Ectodermal cell (in vitro differentiated cells): ENCODE measurements around the gene ATP13A1.
"Not testable (repeated sequence)": the region's sequence is repeated elsewhere in the genome, so short reads cannot be mapped to it uniquely, and the experiment has no call there.

Source experiments
- H3K27ac ChIP-seq: 2 replicates; pipeline ENCODE4 v1.7.0; 2013; ENCODE audit warnings: mild to moderate bottlenecking, low read depth, low read length; ENCODE audit not compliant: insufficient read depth, poor library complexity, severe bottlenecking
- H3K27me3 ChIP-seq: 2 replicates; pipeline ENCODE4 v1.7.0; 2013; ENCODE audit warnings: mild to moderate bottlenecking, low read length; ENCODE audit not compliant: insufficient read depth, control insufficient read depth, poor library complexity, severe bottlenecking
- H3K36me3 ChIP-seq: one replicate; pipeline ENCODE4 v1.7.0; 2013; ENCODE audit warnings: low read length; ENCODE audit not compliant: control insufficient read depth, insufficient read depth
- H3K4me1 ChIP-seq: one replicate; pipeline ENCODE4 v1.7.0; 2013; ENCODE audit warnings: low read length; ENCODE audit not compliant: control insufficient read depth, insufficient read depth
- H3K4me3 ChIP-seq: 2 replicates; pipeline ENCODE4 v1.7.0; 2013; ENCODE audit warnings: low read depth, low read length, control low read depth; ENCODE audit not compliant: insufficient read depth
- H3K9me3 ChIP-seq: 2 replicates; pipeline ENCODE4 v1.7.0; 2013; ENCODE audit warnings: mild to moderate bottlenecking, low read length, moderate library complexity; ENCODE audit not compliant: control insufficient read depth
- WGBS, 2 experiments: methylation state at CpG; one replicate each; pipeline ENCODE4 v1.1.7; 2013; ENCODE audit warnings: missing lambda C conversion rate in 2 of 2; 5-methylcytosine and 5-hydroxymethylcytosine counted together

The ATP13A1 gene

DNA sequence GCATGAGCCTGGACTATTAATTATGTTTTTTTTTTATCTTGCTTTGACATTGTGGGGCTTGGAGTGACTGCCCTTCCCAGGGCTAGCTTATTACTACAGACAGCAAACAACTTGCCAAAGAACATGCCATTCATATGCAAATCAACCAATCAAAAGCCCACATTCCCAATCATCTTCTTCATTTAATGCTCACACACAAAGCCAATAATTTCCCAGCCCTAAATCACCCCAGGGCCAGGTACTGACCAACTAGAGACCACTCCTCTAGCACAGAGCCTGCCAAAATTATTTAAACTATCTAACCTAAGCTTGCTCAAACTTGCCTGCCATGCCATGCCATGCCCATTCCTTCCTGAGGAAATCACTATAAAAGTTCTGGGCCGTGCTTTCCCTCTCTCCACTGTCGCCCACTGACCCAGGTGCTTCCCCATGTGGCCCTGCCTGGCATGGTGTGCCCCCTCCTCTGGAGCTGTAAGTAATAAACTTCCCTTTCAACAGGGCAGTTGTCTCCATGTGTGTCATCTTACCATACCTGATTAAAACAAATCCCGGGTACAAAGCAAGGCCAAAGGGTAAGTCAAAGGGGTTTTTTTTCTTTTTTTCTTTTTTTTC is 60.7 kb downstream of the ATP13A1 start:
- Histone ChIP-seq H3K27ac (no peak overlapping the region), H3K36me3 (no peaks in the 10 kb centered on the region), H3K4me1 (no peaks in the 10 kb centered on the region), H3K9me3 (no peaks in the 10 kb centered on the region), H3K4me3 (no peak overlapping the region), H3K27me3 (no peaks in the 10 kb centered on the region)
- 79 to 82% methylated on average over 3 of the region's 3 CpGs for WGBS, 2 experiments

DNA sequence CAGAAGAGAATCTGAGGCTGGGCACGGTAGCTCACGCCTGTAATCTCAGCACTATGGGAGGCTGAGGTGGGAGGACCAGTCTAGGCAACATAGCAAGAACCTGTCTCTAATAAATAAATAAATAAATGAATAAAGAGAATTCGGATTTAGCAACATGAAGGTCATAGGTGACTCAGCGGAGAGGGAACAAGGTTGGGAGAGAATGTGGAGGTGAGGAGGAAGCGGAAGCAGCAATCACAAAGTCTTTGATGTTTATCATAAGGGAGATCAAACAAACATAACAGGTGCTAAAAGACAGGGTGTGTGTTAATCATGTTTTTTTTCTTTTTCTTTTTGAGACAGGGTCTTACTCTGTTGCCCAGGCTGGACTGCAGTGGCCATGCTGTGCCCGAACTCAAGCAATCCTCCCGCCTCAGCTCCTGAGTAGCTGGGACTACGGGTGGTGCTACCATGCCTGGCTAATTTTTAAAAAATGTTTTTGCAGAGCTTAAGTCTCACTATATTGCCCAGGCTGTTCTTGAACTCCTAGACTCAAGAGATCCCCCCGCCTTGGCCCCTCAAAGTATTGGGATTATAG is 61.3 kb downstream of the ATP13A1 start:
- H3K4me1 ChIP-seq, result no peaks in the 10 kb centered on the region
- no peaks in the 10 kb centered on the region for H3K9me3 ChIP-seq
- H3K27me3 ChIP-seq, result no peaks in the 10 kb centered on the region
- H3K27ac ChIP-seq, result no peak overlapping the region
- no peaks in the 10 kb centered on the region for H3K36me3 ChIP-seq
- 80 to 83% methylated on average over 9 of the region's 9 CpGs for WGBS, 2 experiments
- no peak overlapping the region for H3K4me3 ChIP-seq

DNA sequence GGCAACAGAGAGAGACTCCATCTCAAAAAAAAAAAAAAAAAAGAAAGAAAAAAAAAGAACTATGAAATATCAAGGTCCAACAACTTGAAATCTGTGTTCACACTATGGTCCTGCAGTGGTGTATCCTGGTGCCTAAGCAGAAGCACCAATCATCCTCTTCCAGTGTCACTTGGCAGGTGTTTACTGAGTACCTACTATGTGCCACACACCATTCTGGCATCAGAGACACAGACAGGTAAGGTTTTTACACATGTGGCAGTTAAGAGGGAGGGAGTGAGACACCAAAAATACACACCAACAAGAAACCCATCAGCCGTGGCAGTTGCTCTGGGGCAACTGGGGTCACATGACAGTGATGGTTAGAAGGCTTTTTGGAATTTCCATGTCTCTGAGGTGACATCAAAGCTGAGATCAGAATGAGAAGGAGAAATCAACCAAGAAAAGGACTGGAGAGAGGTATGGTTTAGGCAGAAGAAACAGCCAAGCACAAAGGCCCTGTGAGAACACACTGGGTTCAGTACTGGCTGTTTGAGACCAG is 62.6 kb downstream of the ATP13A1 start:
- no peaks in the 10 kb centered on the region for H3K36me3 ChIP-seq
- H3K27ac ChIP-seq, result no peak overlapping the region
- 94 to 100% methylated on average over 1 of the region's 1 CpG for WGBS, 2 experiments
- no peaks in the 10 kb centered on the region for H3K27me3 ChIP-seq
- H3K4me3 ChIP-seq, result no peak overlapping the region
- no peaks in the 10 kb centered on the region for H3K9me3 ChIP-seq
- no peaks in the 10 kb centered on the region for H3K4me1 ChIP-seq

DNA sequence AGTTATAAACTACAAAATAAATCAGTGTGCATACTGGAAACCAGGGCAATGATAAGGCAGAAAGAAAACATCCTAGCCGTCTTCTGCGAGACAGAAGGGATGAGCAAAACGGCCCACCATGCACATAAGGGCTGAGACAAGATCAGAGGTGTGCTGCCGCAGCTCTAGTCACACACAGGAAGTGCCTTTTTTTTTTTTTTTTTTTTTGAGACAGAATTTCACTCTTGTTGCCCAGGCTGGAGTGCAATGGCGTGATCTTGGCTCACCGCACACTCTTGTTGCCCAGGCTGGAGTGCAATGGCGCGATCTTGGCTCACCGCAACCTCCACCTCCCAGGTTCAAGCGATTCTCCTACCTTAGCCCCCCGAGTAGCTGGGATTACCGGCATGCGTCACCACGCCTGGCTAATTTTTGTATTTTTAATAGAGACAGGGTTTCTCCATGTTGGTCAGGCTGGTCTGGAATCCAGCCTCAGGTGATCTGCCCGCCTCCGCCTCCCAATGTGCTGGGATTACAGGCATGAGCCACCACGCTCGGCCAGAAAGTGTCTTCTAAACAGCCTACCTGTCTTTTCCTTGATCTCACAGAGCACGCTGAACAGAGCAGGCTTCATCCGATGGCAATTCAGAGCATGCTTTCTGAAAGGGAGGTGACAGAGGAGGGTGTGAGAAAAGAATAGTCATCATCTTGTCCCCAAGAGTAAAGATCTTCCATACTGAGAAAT is 64.6 kb downstream of the ATP13A1 start:
- H3K27me3 ChIP-seq, H3K9me3 ChIP-seq, H3K4me3 ChIP-seq, H3K36me3 ChIP-seq, H3K27ac ChIP-seq, H3K4me1 ChIP-seq: not testable (repeated sequence)
- WGBS, 2 experiments, result 94 to 96% methylated on average over 20 of the region's 20 CpGs

DNA sequence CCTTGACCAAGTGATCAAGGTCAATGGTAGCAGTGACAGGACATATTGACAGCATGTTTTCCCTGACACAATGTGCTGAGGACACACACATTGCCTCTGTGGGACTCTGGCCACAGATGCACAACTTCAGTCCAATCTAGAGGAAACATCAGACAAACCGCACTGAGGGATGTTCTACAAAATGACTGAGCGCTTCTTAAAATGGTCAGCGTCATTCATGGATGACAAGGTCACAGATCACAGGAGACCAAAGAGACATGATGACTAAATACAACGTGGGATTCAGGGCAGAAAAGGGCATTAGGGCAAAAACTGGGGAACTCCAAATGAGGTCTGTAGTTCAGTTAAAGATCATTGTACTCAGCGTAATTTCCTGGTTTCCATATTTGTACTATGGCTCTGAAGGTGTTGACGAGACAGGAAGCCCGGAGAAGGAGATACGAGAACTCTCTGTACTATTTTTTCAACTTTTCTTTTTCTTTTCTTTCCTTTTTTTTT is 65.6 kb downstream of the ATP13A1 start:
- no peak overlapping the region for H3K27ac ChIP-seq
- H3K9me3 ChIP-seq, result no peaks in the 10 kb centered on the region
- H3K4me1 ChIP-seq, result no peaks in the 10 kb centered on the region
- WGBS, 2 experiments, result 91% methylated on average over 8 of the region's 8 CpGs
- H3K4me3 ChIP-seq, result no peak overlapping the region
- H3K36me3 ChIP-seq, result no peaks in the 10 kb centered on the region
- no peaks in the 10 kb centered on the region for H3K27me3 ChIP-seq
